NCI-H187 (cell line): ENCODE results near the gene HSF5.
"Not testable (repeated sequence)": the region's sequence is repeated elsewhere in the genome, so short reads cannot be mapped to it uniquely, and the experiment has no call there.

Experiments used
- DNase-seq, 2 experiments: peaks; one replicate each; lab custom pipeline; 2025; lab: John Stamatoyannopoulos, UW

HSF5 gene

GRCh38 chr17:58412961-58413586, 75.1 kb downstream of the HSF5 start:
- DNase-seq: no peak

- no peak for DNase-seq
Observed at GRCh38 chr17:58412064-58412703, 76.0 kb downstream of the HSF5 start.

- no peak for DNase-seq
Observed at GRCh38 chr17:58411408-58411894, 76.8 kb downstream of the HSF5 start.

- no peak for DNase-seq
Observed at GRCh38 chr17:58410714-58411407, 77.3 kb downstream of the HSF5 start.

- no peak for DNase-seq
Observed at GRCh38 chr17:58409432-58409831, 78.8 kb downstream of the HSF5 start.

- DNase-seq: no peak
Observed at GRCh38 chr17:58403311-58403710, 84.9 kb downstream of the HSF5 start.

GRCh38 chr17:58402679-58403078, 85.5 kb downstream of the HSF5 start:
- DNase-seq: no peak

GRCh38 chr17:58402047-58402446, 86.2 kb downstream of the HSF5 start:
- DNase-seq: no peak

GRCh38 chr17:58401287-58401686, 86.9 kb downstream of the HSF5 start:
- DNase-seq: no peak

- DNase-seq: no peak
Observed at GRCh38 chr17:58400826-58401225, 87.4 kb downstream of the HSF5 start.

GRCh38 chr17:58399974-58400373, 88.2 kb downstream of the HSF5 start:
- DNase-seq: no peak

GRCh38 chr17:58398574-58399266, 89.5 kb downstream of the HSF5 start:
- DNase-seq: no peak

GRCh38 chr17:58397421-58397820, 90.8 kb downstream of the HSF5 start:
- DNase-seq: not testable (repeated sequence)

- DNase-seq: no peak
Observed at GRCh38 chr17:58396173-58396572, 92.0 kb downstream of the HSF5 start.

- DNase-seq: no peak
Observed at GRCh38 chr17:58394534-58395223, 93.5 kb downstream of the HSF5 start.

- DNase-seq: peak; percentile 25 to 50
Observed at GRCh38 chr17:58391302-58391984, 96.8 kb downstream of the HSF5 start.

- DNase-seq: no peak
Observed at GRCh38 chr17:58390884-58391283, 97.3 kb downstream of the HSF5 start.

- DNase-seq: no peak
Observed at GRCh38 chr17:58388302-58389190, 99.7 kb downstream of the HSF5 start.

- no peak for DNase-seq
Observed at GRCh38 chr17:58387834-58388233, 100.4 kb downstream of the HSF5 start.

- DNase-seq: no peak
Observed at GRCh38 chr17:58386708-58387107, 101.5 kb downstream of the HSF5 start.
